GM23338 (cell line): Measurements from ENCODE around the gene HGS. TPM values are rescaled to one million over a fixed set of nuclear protein-coding genes. Genes with fewer than 3 reads are reported as not detected.

Source experiments
- ATAC-seq: fragments of 200-7000 bp; cut with Tn5 transposase; 3 replicates; pipeline ENCODE4 v1.9.1; 2020
- DNase-seq: peaks from one replicate; pipeline ENCODE4 v3.0.0-alpha.2; 2015; ENCODE audit warnings: low spot score
- H2AFZ ChIP-seq: fragments of 200-600 bp; sonication (generic); 2 replicates; pipeline ENCODE4 v1.8.0; 2016; ENCODE audit warnings: antibody characterized with exemption, mild to moderate bottlenecking, moderate library complexity
- H3F3A ChIP-seq: fragments of 200-600 bp; sonication (generic); replicated peaks from 2 replicates; pipeline ENCODE4 v1.8.0; 2017; ENCODE audit warnings: antibody characterized with exemption, mixed run types, low read depth
- H3K27ac ChIP-seq: fragments of 200-600 bp; sonication (generic); 2 replicates; pipeline ENCODE4 v1.6.1; 2016; ENCODE audit warnings: low read depth
- H3K27me3 ChIP-seq: fragments of 200-600 bp; sonication (generic); 2 replicates; pipeline ENCODE4 v1.8.0; 2016; ENCODE audit warnings: mild to moderate bottlenecking, mixed run types, moderate library complexity; ENCODE audit not compliant: insufficient read depth
- H3K36me3 ChIP-seq: fragments of 200-600 bp; sonication (generic); 2 replicates; pipeline ENCODE4 v1.8.0; 2016; ENCODE audit warnings: mild to moderate bottlenecking; ENCODE audit not compliant: insufficient read depth
- H3K4me1 ChIP-seq: fragments of 200-600 bp; sonication (generic); 2 replicates; pipeline ENCODE4 v1.8.0; 2016; ENCODE audit warnings: mild to moderate bottlenecking, moderate library complexity; ENCODE audit not compliant: insufficient read depth
- H3K4me2 ChIP-seq: fragments of 200-600 bp; sonication (generic); 2 replicates; pipeline ENCODE4 v1.7.1; 2017; ENCODE audit warnings: mixed run types
- H3K4me3 ChIP-seq: fragments of 200-600 bp; sonication (generic); 2 replicates; pipeline ENCODE4 v1.6.1; 2016; ENCODE audit warnings: mixed run types
- H3K79me2 ChIP-seq: fragments of 200-600 bp; sonication (generic); replicated peaks from 2 replicates; pipeline ENCODE4 v1.8.0; 2017; ENCODE audit warnings: mild to moderate bottlenecking; ENCODE audit not compliant: insufficient read depth
- H3K9me2 ChIP-seq: fragments of 200-600 bp; sonication (generic); 2 replicates; pipeline ENCODE4 v1.8.0; 2017; ENCODE audit not compliant: insufficient read depth
- H4K20me1 ChIP-seq: fragments of 200-600 bp; sonication (generic); replicated peaks from 2 replicates; pipeline ENCODE4 v1.8.0; 2017; ENCODE audit warnings: mild to moderate bottlenecking; ENCODE audit not compliant: insufficient read depth
- H3K27ac Mint-ChIP-seq: 2 replicates; pipeline ENCODE4 v1.8.0; 2020; ENCODE audit warnings: inconsistent platforms, mild to moderate bottlenecking, moderate library complexity, mixed read lengths
- H3K27me3 Mint-ChIP-seq: 3 replicates; pipeline ENCODE4 v1.8.0; 2022; ENCODE audit warnings: low read depth, mild to moderate bottlenecking, moderate library complexity, mixed read lengths, inconsistent platforms; ENCODE audit not compliant: insufficient read depth, poor library complexity
- H3K36me3 Mint-ChIP-seq: 3 replicates; pipeline ENCODE4 v1.8.0; 2021; ENCODE audit warnings: low read depth, mild to moderate bottlenecking, inconsistent platforms, moderate library complexity, mixed read lengths
- H3K4me1 Mint-ChIP-seq: 3 replicates; pipeline ENCODE4 v1.8.0; 2020; ENCODE audit warnings: mild to moderate bottlenecking, inconsistent platforms, mixed read lengths
- H3K4me3 Mint-ChIP-seq: 3 replicates; pipeline ENCODE4 v1.8.0; 2021; ENCODE audit warnings: moderate library complexity, mild to moderate bottlenecking, inconsistent platforms, mixed read lengths
- H3K9me3 Mint-ChIP-seq: 3 replicates; pipeline ENCODE4 v1.8.0; 2020; ENCODE audit warnings: moderate library complexity, mild to moderate bottlenecking, inconsistent platforms, mixed read lengths
- CTCF ChIP-seq, 2 experiments: fragments of 200-600 bp in 1 of 2; sonication (generic) in 1 of 2; conservative IDR thresholded peaks; 2 replicates each; pipeline versions ENCODE4 v1.5.1 to v1.6.1; 2016 to 2017; ENCODE audit warnings: antibody characterized with exemption in 2 of 2, low read depth in 2 of 2, mild to moderate bottlenecking in 2 of 2, moderate library complexity in 1 of 2
- ETS1 ChIP-seq: IDR thresholded peaks from 2 replicates; pipeline ENCODE4 v1.6.1; 2016; ENCODE audit warnings: antibody characterized with exemption
- EZH2 ChIP-seq: fragments of 200-600 bp; sonication (generic); IDR thresholded peaks from one replicate; pipeline ENCODE4 v1.8.0; 2017; ENCODE audit warnings: antibody characterized with exemption, mild to moderate bottlenecking, low read depth; ENCODE audit not compliant: unreplicated experiment
- NANOG ChIP-seq: IDR thresholded peaks from 2 replicates; pipeline ENCODE4 v1.6.1; 2016; ENCODE audit warnings: antibody characterized with exemption, borderline replicate concordance
- POLR2AphosphoS5 ChIP-seq: IDR thresholded peaks from 2 replicates; pipeline ENCODE4 v1.6.1; 2016; ENCODE audit warnings: antibody characterized with exemption, low read depth
- STAT1 ChIP-seq: IDR thresholded peaks from one replicate; pipeline ENCODE4 v1.6.1; 2016; ENCODE audit warnings: antibody characterized with exemption; ENCODE audit not compliant: unreplicated experiment
- ZNF114 ChIP-seq: fragments of 250-450 bp; sonication (Bioruptor Pico); IDR thresholded peaks from 2 replicates; pipeline ENCODE4 v1.5.0; 2020; ENCODE audit warnings: mild to moderate bottlenecking, moderate library complexity
- ZNF331 ChIP-seq: fragments of 250-450 bp; sonication (Bioruptor Pico); IDR thresholded peaks from 2 replicates; pipeline ENCODE4 v1.5.0; 2020; ENCODE audit warnings: low read depth, mild to moderate bottlenecking, moderate library complexity
- ZNF462 ChIP-seq: fragments of 250-450 bp; sonication (Bioruptor Pico); IDR thresholded peaks from 2 replicates; pipeline ENCODE4 v1.5.0; 2020; ENCODE audit warnings: mild to moderate bottlenecking, moderate library complexity
- polyA plus RNA-seq: library from polyadenylated mRNA; unstranded; fragments of >200 nt; fragmentation: Nextera tagmentation; extraction: Ambion mirVana; gene quantifications from 2 replicates; pipeline ENCODE4 v1.2.1, GENCODE V29; 2016
- total RNA-seq: library from RNA; depleted of rRNA; stranded (reverse); fragments of >200 nt; shearing (Covaris generic); gene quantifications from 2 replicates; pipeline ENCODE4 v1.2.3, GENCODE V29; 2014
- TF ChIP-seq, protein P1 (sequence below): IDR thresholded peaks from one replicate; pipeline ENCODE4 v1.6.1; 2018; ENCODE audit warnings: antibody characterized with exemption; ENCODE audit not compliant: unreplicated experiment

The HGS gene
- total and polyA plus RNA-seq, 2 experiments from 2014 or later = 59.0 to 90.2 TPM

GRCh38 chr17:81662002-81662401, 21.8 kb upstream of the HGS start:
- no peaks in the 10 kb centered on the region for H3K9me3 Mint-ChIP-seq
- H3K79me2 ChIP-seq = peaks cover 13% of the 10 kb centered on the region

More at GRCh38 chr17:81662002-81662401, 21.8 kb upstream of the HGS start:
- no peaks in the 10 kb centered on the region for H3K36me3 ChIP-seq
- H2AFZ ChIP-seq = no peak overlapping the region
- Mint-ChIP-seq H3K36me3 (peaks cover 19% of the 10 kb centered on the region), H3K27ac (no peak overlapping the region), H3K27me3 (peaks cover 12% of the 10 kb centered on the region), H3K4me1 (peaks cover 13% of the 10 kb centered on the region; the same call in 2 of the 3 replicates), H3K4me3 (no peak overlapping the region)
- no peak for DNase-seq
- H3K4me3 ChIP-seq = no peak overlapping the region
- peaks cover 12% of the 10 kb centered on the region; the same call in 1 of the 2 replicates for H3F3A ChIP-seq
- no peak for ATAC-seq
- TF ChIP-seq CTCF (conservative IDR thresholded peaks at IDR 0.05; ENCODE audit: low read depth in 2 of 2) (no peak), POLR2AphosphoS5 (no peak), NANOG (no peak), ZNF331 (CRISPR knock-in tag) (no peak), ZNF114 (CRISPR knock-in tag) (no peak), ETS1 (no peak), EZH2 (no peak), STAT1 (no peak), ZNF462 (CRISPR knock-in tag) (no peak)
- TF ChIP-seq, protein P1, sequence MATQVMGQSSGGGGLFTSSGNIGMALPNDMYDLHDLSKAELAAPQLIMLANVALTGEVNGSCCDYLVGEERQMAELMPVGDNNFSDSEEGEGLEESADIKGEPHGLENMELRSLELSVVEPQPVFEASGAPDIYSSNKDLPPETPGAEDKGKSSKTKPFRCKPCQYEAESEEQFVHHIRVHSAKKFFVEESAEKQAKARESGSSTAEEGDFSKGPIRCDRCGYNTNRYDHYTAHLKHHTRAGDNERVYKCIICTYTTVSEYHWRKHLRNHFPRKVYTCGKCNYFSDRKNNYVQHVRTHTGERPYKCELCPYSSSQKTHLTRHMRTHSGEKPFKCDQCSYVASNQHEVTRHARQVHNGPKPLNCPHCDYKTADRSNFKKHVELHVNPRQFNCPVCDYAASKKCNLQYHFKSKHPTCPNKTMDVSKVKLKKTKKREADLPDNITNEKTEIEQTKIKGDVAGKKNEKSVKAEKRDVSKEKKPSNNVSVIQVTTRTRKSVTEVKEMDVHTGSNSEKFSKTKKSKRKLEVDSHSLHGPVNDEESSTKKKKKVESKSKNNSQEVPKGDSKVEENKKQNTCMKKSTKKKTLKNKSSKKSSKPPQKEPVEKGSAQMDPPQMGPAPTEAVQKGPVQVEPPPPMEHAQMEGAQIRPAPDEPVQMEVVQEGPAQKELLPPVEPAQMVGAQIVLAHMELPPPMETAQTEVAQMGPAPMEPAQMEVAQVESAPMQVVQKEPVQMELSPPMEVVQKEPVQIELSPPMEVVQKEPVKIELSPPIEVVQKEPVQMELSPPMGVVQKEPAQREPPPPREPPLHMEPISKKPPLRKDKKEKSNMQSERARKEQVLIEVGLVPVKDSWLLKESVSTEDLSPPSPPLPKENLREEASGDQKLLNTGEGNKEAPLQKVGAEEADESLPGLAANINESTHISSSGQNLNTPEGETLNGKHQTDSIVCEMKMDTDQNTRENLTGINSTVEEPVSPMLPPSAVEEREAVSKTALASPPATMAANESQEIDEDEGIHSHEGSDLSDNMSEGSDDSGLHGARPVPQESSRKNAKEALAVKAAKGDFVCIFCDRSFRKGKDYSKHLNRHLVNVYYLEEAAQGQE = no peak
- H3K4me2 ChIP-seq = no peak overlapping the region
- H3K4me1 ChIP-seq = peaks cover 11% of the 10 kb centered on the region
- H4K20me1 ChIP-seq = no peaks in the 10 kb centered on the region
- H3K27ac ChIP-seq = no peak overlapping the region
- no peaks in the 10 kb centered on the region for H3K9me2 ChIP-seq
- H3K27me3 ChIP-seq = no peaks in the 10 kb centered on the region
